IMR-90 (cell line): ENCODE measurements around the gene KRTAP10-7. TPM values are rescaled to one million over a fixed set of nuclear protein-coding genes. Genes with fewer than 3 reads are reported as not detected.

Source experiments
- ATAC-seq: fragments of 200-7000 bp; cut with Tn5 transposase; 2 replicates; pipeline ENCODE4 v1.9.1; 2020; ENCODE audit warnings: low read depth, mild to moderate bottlenecking, moderate library complexity
- BruUV-seq: library from RNA; stranded (reverse); fragments of 400-500 nt; replicated peaks from 2 replicates; lab custom pipeline; 2021; lab: Mats Ljungman, UMichigan
- CTCF ChIA-PET: fragments of 300-600 bp; formaldehyde crosslinking; extraction: SDS; loops from one replicate; lab custom pipeline; 2021; ENCODE audit warnings: antibody characterized with exemption; lab: Yijun Ruan, JAX
- POLR2A ChIA-PET: fragments of 300-600 bp; sonication (Branson Sonifier 250); formaldehyde crosslinking; loops from one replicate; lab custom pipeline; 2022; ENCODE audit warnings: antibody characterized with exemption; ENCODE audit not compliant: unreplicated experiment; lab: Charles Lee
- DNase-seq: peaks from one replicate; pipeline ENCODE4 v3.0.0; 2013
- H2AFZ ChIP-seq: replicated peaks from 2 replicates; pipeline ENCODE3; 2013; ENCODE audit warnings: low read length, mild to moderate bottlenecking; ENCODE audit not compliant: poor library complexity
- H2AK5ac ChIP-seq: 2 replicates; pipeline ENCODE4 v1.6.1; 2013; ENCODE audit warnings: low read depth, low read length, inconsistent platforms
- H2AK9ac ChIP-seq: replicated peaks from 2 replicates; pipeline ENCODE3; 2013; ENCODE audit warnings: mild to moderate bottlenecking, low read depth, low read length, moderate library complexity; ENCODE audit not compliant: poor library complexity
- H2BK120ac ChIP-seq: 2 replicates; pipeline ENCODE4 v1.6.1; 2013; ENCODE audit warnings: low read depth, low read length, inconsistent platforms
- H2BK15ac ChIP-seq: 3 replicates; pipeline ENCODE4 v1.6.1; 2013; ENCODE audit warnings: low read depth, low read length, inconsistent platforms
- H2BK20ac ChIP-seq: 2 replicates; pipeline ENCODE4 v1.6.1; 2013; ENCODE audit warnings: low read depth, mild to moderate bottlenecking, inconsistent platforms, low read length, moderate library complexity
- H2BK5ac ChIP-seq: 2 replicates; pipeline ENCODE4 v1.6.1; 2013; ENCODE audit warnings: mild to moderate bottlenecking, low read depth, low read length, inconsistent platforms; ENCODE audit not compliant: poor library complexity, severe bottlenecking
- H3K14ac ChIP-seq: replicated peaks from 2 replicates; pipeline ENCODE4 v1.6.1; 2013; ENCODE audit warnings: low read depth, low read length, inconsistent platforms
- H3K18ac ChIP-seq: 2 replicates; pipeline ENCODE4 v1.6.1; 2013; ENCODE audit warnings: low read depth, low read length, control low read depth
- H3K23ac ChIP-seq: 2 replicates; pipeline ENCODE4 v1.6.1; 2013; ENCODE audit warnings: low read depth, low read length, inconsistent platforms
- H3K27ac ChIP-seq: 2 replicates; pipeline ENCODE4 v1.5.1; 2013; ENCODE audit warnings: mild to moderate bottlenecking, control low read depth, low read length; ENCODE audit not compliant: insufficient read depth
- H3K27me3 ChIP-seq: 2 replicates; pipeline ENCODE4 v1.6.1; 2013; ENCODE audit warnings: low read length; ENCODE audit not compliant: control insufficient read depth, insufficient read depth
- H3K36me3 ChIP-seq: 2 replicates; pipeline ENCODE4 v1.6.1; 2013; ENCODE audit warnings: low read length, mixed read lengths; ENCODE audit not compliant: control insufficient read depth, insufficient read depth
- H3K4ac ChIP-seq: 2 replicates; pipeline ENCODE4 v1.6.1; 2013; ENCODE audit warnings: low read depth, low read length, inconsistent platforms
- H3K4me1 ChIP-seq: 2 replicates; pipeline ENCODE4 v1.6.1; 2013; ENCODE audit warnings: low read length, mixed read lengths; ENCODE audit not compliant: control insufficient read depth, insufficient read depth
- H3K4me2 ChIP-seq: 2 replicates; pipeline ENCODE4 v1.6.1; 2013; ENCODE audit warnings: low read depth, mild to moderate bottlenecking, control low read depth, low read length, moderate library complexity
- H3K4me3 ChIP-seq: 2 replicates; pipeline ENCODE4 v1.5.1; 2013; ENCODE audit warnings: low read depth, mild to moderate bottlenecking, control low read depth, low read length, moderate library complexity; ENCODE audit not compliant: insufficient read depth
- H3K56ac ChIP-seq: 2 replicates; pipeline ENCODE4 v1.6.1; 2013; ENCODE audit warnings: low read length, inconsistent platforms; ENCODE audit not compliant: insufficient read depth; ENCODE audit errors: extremely low read depth
- H3K79me1 ChIP-seq, 2 experiments: 2 replicates each; pipeline ENCODE4 v1.6.1; 2013; ENCODE audit warnings: low read length in 2 of 2, inconsistent platforms in 1 of 2, low read depth in 1 of 2
- H3K9ac ChIP-seq: 2 replicates; pipeline ENCODE4 v1.6.1; 2013; ENCODE audit warnings: low read depth, low read length, control low read depth
- H3K9me1 ChIP-seq: 2 replicates; pipeline ENCODE4 v1.6.1; 2013; ENCODE audit warnings: low read length, inconsistent platforms; ENCODE audit not compliant: insufficient read depth
- H3K9me3 ChIP-seq: 2 replicates; pipeline ENCODE4 v1.6.1; 2013; ENCODE audit warnings: low read length; ENCODE audit not compliant: control insufficient read depth, insufficient read depth
- H4K20me1 ChIP-seq: 2 replicates; pipeline ENCODE4 v1.6.1; 2013; ENCODE audit warnings: low read length, inconsistent platforms; ENCODE audit not compliant: insufficient read depth
- H4K5ac ChIP-seq: 2 replicates; pipeline ENCODE4 v1.6.1; 2013; ENCODE audit warnings: mild to moderate bottlenecking, low read depth, low read length, control low read depth
- H4K8ac ChIP-seq, 2 experiments: 2 replicates each; pipeline ENCODE4 v1.6.1; 2013; ENCODE audit warnings: low read depth in 2 of 2, low read length in 2 of 2, control low read depth in 1 of 2, inconsistent platforms in 1 of 2
- H4K91ac ChIP-seq: 2 replicates; pipeline ENCODE4 v1.6.1; 2013; ENCODE audit warnings: low read depth, low read length, inconsistent platforms; ENCODE audit not compliant: insufficient read depth
- BHLHE40 ChIP-seq: fragments of 150-350 bp; IDR thresholded peaks from 2 replicates; pipeline ENCODE4 v1.6.1; 2016; ENCODE audit warnings: mild to moderate bottlenecking, low read depth, low read length
- CEBPB ChIP-seq: IDR thresholded peaks from 2 replicates; pipeline ENCODE4 v1.6.1; 2012; ENCODE audit warnings: low read depth, low read length, improper control_type of control experiment
- CHD1 ChIP-seq: IDR thresholded peaks from 2 replicates; pipeline ENCODE4 v1.6.1; 2012; ENCODE audit warnings: low read depth, low read length, improper control_type of control experiment
- FOS ChIP-seq: fragments of 150-350 bp; IDR thresholded peaks from 2 replicates; pipeline ENCODE4 v1.6.1; 2016; ENCODE audit warnings: low read depth, low read length
- MAFK ChIP-seq: IDR thresholded peaks from 2 replicates; pipeline ENCODE4 v1.6.1; 2012; ENCODE audit warnings: low read depth, low read length, improper control_type of control experiment
- MAZ ChIP-seq: IDR thresholded peaks from 2 replicates; pipeline ENCODE4 v1.6.1; 2012; ENCODE audit warnings: low read depth, mild to moderate bottlenecking, low read length, improper control_type of control experiment, moderate library complexity, borderline replicate concordance
- MXI1 ChIP-seq: IDR thresholded peaks from 2 replicates; pipeline ENCODE4 v1.6.1; 2012; ENCODE audit warnings: low read depth, mild to moderate bottlenecking, low read length, moderate library complexity, borderline replicate concordance
- NFE2L2 ChIP-seq: fragments of 150-350 bp; IDR thresholded peaks from 2 replicates; pipeline ENCODE4 v1.6.1; 2016; ENCODE audit warnings: low read depth, mild to moderate bottlenecking, low read length
- POLR2A ChIP-seq: IDR thresholded peaks from 2 replicates; pipeline ENCODE4 v1.6.1; 2012; ENCODE audit warnings: mild to moderate bottlenecking, low read depth, low read length
- RAD21 ChIP-seq: IDR thresholded peaks from 2 replicates; pipeline ENCODE4 v1.6.1; 2012; ENCODE audit warnings: low read length, improper control_type of control experiment
- RCOR1 ChIP-seq: IDR thresholded peaks from 2 replicates; pipeline ENCODE4 v1.6.1; 2012; ENCODE audit warnings: mild to moderate bottlenecking, low read length, improper control_type of control experiment; ENCODE audit not compliant: insufficient replicate concordance
- RFX5 ChIP-seq: IDR thresholded peaks from 2 replicates; pipeline ENCODE4 v1.8.0; 2012; ENCODE audit warnings: low read depth, mild to moderate bottlenecking, low read length, moderate library complexity
- SMC3 ChIP-seq: fragments of 150-350 bp; IDR thresholded peaks from 2 replicates; pipeline ENCODE4 v1.6.1; 2016; ENCODE audit warnings: low read depth, mild to moderate bottlenecking, antibody characterized with exemption, low read length, moderate library complexity
- WGBS, 2 experiments: methylation state at CpG; one replicate each; pipeline versions ENCODE4 v1.1.5 to v1.1.7; 2013; ENCODE audit warnings: missing lambda C conversion rate in 2 of 2; ENCODE audit not compliant: insufficient read length in 1 of 2; ENCODE audit errors: extremely low coverage in 2 of 2; 5-methylcytosine and 5-hydroxymethylcytosine counted together
- dilution Hi-C: fragments of 300-500 bp; cut with HindIII; formaldehyde crosslinking; loops from one replicate; pipeline ENCODE4 v1.14.3; 2018; ENCODE audit warnings: low sequenced_read_pairs; ENCODE audit not compliant: unreplicated experiment
- in situ Hi-C: fragments of 300-500 bp; cut with MboI; formaldehyde crosslinking; loops from 3 replicates; pipeline ENCODE4 v1.14.3; 2019; ENCODE audit warnings: low sequenced_read_pairs, inconsistent platforms, mixed read lengths
- intact Hi-C: fragments of 100-400 bp; cut with micrococcal nuclease; formaldehyde crosslinking; loops from 2 replicates; pipeline ENCODE4 v1.10.0; 2022
- polyA plus RNA-seq, 3 experiments: library from polyadenylated mRNA; depleted of rRNA; stranded (reverse); fragments of >200 nt; gene quantifications; 2 replicates each; pipeline ENCODE4 v1.2.3, GENCODE V29; 2012; ENCODE audit warnings: low replicate concordance in 1 of 3
- total RNA-seq: library from RNA; depleted of rRNA; stranded (reverse); fragments of >200 nt; gene quantifications from 2 replicates; pipeline ENCODE4 v1.2.3, GENCODE V29; 2012
- TF ChIP-seq, protein P1 (sequence below): fragments of 150-350 bp; IDR thresholded peaks from 2 replicates; pipeline ENCODE4 v1.6.1; 2016; ENCODE audit warnings: low read depth, mild to moderate bottlenecking, low read length, moderate library complexity, borderline replicate concordance
- TF ChIP-seq, protein P2 (sequence below): conservative IDR thresholded peaks from 2 replicates; pipeline ENCODE4 v1.5.1; 2012; ENCODE audit warnings: mild to moderate bottlenecking, low read depth, low read length, improper control_type of control experiment
- TF ChIP-seq, protein P3 (sequence below): fragments of 150-350 bp; IDR thresholded peaks from 2 replicates; pipeline ENCODE4 v1.6.1; 2017; ENCODE audit warnings: mild to moderate bottlenecking, antibody characterized with exemption, low read length, low read depth

Gene KRTAP10-7
- total and polyA plus RNA-seq, 2 of the 4 experiments (the other 2 are of a cell fraction) = not detected

DNA sequence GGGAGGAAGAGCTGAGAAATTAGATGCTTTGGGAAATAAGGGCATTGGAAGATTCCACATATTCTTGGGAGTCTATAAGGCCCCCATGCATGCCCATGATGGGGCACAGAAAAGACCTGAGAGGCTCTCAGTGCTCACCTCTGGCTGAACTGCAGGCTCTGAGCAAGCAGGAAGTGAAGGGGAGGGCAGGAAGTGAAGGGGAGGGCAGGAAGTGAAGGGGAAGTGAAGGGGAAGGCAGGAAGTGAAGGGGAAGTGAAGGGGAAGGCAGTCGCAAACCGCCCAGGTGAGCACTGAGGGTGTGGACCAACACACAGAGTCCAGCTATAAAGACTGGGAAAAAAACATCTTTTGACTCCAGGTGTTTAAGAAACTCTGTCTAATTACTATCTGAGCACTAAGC is 30.0 kb downstream of the KRTAP10-7 start:
- no peak overlapping the region for H3K4me2 ChIP-seq
- H3K23ac ChIP-seq = no peak overlapping the region
- peaks cover 2% of the 10 kb centered on the region; the same call in 1 of the 2 replicates for H3K27me3 ChIP-seq
- no peak overlapping the region for H3K4me3 ChIP-seq
- H2AK9ac ChIP-seq = no peak overlapping the region
- H2BK15ac ChIP-seq = no peak overlapping the region
- no TSS peak for BruUV-seq
- intact Hi-C loops (no loop called here), in situ Hi-C loops (no loop called here), dilution Hi-C loops (no loop called here)
- H4K20me1 ChIP-seq = no peaks in the 10 kb centered on the region
- H4K5ac ChIP-seq = no peak overlapping the region
- no peak overlapping the region for H2BK20ac ChIP-seq
- H3K18ac ChIP-seq = no peak overlapping the region
- H3K4me1 ChIP-seq = no peaks in the 10 kb centered on the region
- no peak overlapping the region for H4K8ac ChIP-seq
- no peaks in the 10 kb centered on the region for H3K79me1 ChIP-seq
- WGBS, 2 experiments = no CpG with 5 or more reads among the region's 2 CpGs
- H4K91ac ChIP-seq = no peak overlapping the region
- no peak overlapping the region for H2AFZ ChIP-seq
- no peak overlapping the region for H2BK5ac ChIP-seq
- H3K14ac ChIP-seq = no peak overlapping the region
- no peak overlapping the region for H3K9ac ChIP-seq
- no peak overlapping the region for H2BK120ac ChIP-seq
- no peaks in the 10 kb centered on the region for H3K9me1 ChIP-seq
- no peak overlapping the region for H3K27ac ChIP-seq
- CTCF ChIA-PET = no interaction called here
- H2AK5ac ChIP-seq = no peak overlapping the region
- H3K36me3 ChIP-seq = no peaks in the 10 kb centered on the region
- ATAC-seq (no peak), DNase-seq (no peak)
- H3K9me3 ChIP-seq = 0 out of 2 replicates have a peak, but pooled peaks cover 2% of the 10 kb centered on the region
- H3K56ac ChIP-seq = no peak overlapping the region
- POLR2A ChIA-PET = no interaction called here
- H3K4ac ChIP-seq = no peak overlapping the region
- no peak for TF ChIP-seq POLR2A
- no peak for TF ChIP-seq RAD21
- TF ChIP-seq CHD1 = no peak
- no peak for TF ChIP-seq RCOR1
- TF ChIP-seq BHLHE40 = no peak
- TF ChIP-seq SMC3 = no peak
- TF ChIP-seq MAZ = no peak
- TF ChIP-seq CEBPB = no peak
- TF ChIP-seq FOS = no peak
- no peak for TF ChIP-seq RFX5
- TF ChIP-seq, protein P1, sequence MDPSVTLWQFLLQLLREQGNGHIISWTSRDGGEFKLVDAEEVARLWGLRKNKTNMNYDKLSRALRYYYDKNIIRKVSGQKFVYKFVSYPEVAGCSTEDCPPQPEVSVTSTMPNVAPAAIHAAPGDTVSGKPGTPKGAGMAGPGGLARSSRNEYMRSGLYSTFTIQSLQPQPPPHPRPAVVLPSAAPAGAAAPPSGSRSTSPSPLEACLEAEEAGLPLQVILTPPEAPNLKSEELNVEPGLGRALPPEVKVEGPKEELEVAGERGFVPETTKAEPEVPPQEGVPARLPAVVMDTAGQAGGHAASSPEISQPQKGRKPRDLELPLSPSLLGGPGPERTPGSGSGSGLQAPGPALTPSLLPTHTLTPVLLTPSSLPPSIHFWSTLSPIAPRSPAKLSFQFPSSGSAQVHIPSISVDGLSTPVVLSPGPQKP = no peak
- TF ChIP-seq MXI1 = no peak
- no peak for TF ChIP-seq MAFK
- TF ChIP-seq, protein P2, sequence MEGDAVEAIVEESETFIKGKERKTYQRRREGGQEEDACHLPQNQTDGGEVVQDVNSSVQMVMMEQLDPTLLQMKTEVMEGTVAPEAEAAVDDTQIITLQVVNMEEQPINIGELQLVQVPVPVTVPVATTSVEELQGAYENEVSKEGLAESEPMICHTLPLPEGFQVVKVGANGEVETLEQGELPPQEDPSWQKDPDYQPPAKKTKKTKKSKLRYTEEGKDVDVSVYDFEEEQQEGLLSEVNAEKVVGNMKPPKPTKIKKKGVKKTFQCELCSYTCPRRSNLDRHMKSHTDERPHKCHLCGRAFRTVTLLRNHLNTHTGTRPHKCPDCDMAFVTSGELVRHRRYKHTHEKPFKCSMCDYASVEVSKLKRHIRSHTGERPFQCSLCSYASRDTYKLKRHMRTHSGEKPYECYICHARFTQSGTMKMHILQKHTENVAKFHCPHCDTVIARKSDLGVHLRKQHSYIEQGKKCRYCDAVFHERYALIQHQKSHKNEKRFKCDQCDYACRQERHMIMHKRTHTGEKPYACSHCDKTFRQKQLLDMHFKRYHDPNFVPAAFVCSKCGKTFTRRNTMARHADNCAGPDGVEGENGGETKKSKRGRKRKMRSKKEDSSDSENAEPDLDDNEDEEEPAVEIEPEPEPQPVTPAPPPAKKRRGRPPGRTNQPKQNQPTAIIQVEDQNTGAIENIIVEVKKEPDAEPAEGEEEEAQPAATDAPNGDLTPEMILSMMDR = no peak
- TF ChIP-seq, protein P3, sequence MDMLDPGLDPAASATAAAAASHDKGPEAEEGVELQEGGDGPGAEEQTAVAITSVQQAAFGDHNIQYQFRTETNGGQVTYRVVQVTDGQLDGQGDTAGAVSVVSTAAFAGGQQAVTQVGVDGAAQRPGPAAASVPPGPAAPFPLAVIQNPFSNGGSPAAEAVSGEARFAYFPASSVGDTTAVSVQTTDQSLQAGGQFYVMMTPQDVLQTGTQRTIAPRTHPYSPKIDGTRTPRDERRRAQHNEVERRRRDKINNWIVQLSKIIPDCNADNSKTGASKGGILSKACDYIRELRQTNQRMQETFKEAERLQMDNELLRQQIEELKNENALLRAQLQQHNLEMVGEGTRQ = no peak
- TF ChIP-seq NFE2L2 = no peak
